GM23338 (cell line): ENCODE results near the gene BMF. TPM values are rescaled to one million over a fixed set of nuclear protein-coding genes. Genes with fewer than 3 reads are reported as not detected.
A peak's percentile ranks its signal among the peaks of the same experiment; 100 is the strongest.
"Not testable (repeated sequence)": the region's sequence is repeated elsewhere in the genome, so short reads cannot be mapped to it uniquely, and the experiment has no call there.

ENCODE experiments used
- ATAC-seq: fragments of 200-7000 bp; cut with Tn5 transposase; 3 replicates; pipeline ENCODE4 v1.9.1; 2020
- DNase-seq: peaks from one replicate; pipeline ENCODE4 v3.0.0-alpha.2; 2015; ENCODE audit warnings: low spot score
- H2AFZ ChIP-seq: fragments of 200-600 bp; sonication (generic); 2 replicates; pipeline ENCODE4 v1.8.0; 2016; ENCODE audit warnings: antibody characterized with exemption, mild to moderate bottlenecking, moderate library complexity
- H3F3A ChIP-seq: fragments of 200-600 bp; sonication (generic); replicated peaks from 2 replicates; pipeline ENCODE4 v1.8.0; 2017; ENCODE audit warnings: antibody characterized with exemption, mixed run types, low read depth
- H3K27ac ChIP-seq: fragments of 200-600 bp; sonication (generic); 2 replicates; pipeline ENCODE4 v1.6.1; 2016; ENCODE audit warnings: low read depth
- H3K27me3 ChIP-seq: fragments of 200-600 bp; sonication (generic); 2 replicates; pipeline ENCODE4 v1.8.0; 2016; ENCODE audit warnings: mild to moderate bottlenecking, mixed run types, moderate library complexity; ENCODE audit not compliant: insufficient read depth
- H3K36me3 ChIP-seq: fragments of 200-600 bp; sonication (generic); 2 replicates; pipeline ENCODE4 v1.8.0; 2016; ENCODE audit warnings: mild to moderate bottlenecking; ENCODE audit not compliant: insufficient read depth
- H3K4me1 ChIP-seq: fragments of 200-600 bp; sonication (generic); 2 replicates; pipeline ENCODE4 v1.8.0; 2016; ENCODE audit warnings: mild to moderate bottlenecking, moderate library complexity; ENCODE audit not compliant: insufficient read depth
- H3K4me2 ChIP-seq: fragments of 200-600 bp; sonication (generic); 2 replicates; pipeline ENCODE4 v1.7.1; 2017; ENCODE audit warnings: mixed run types
- H3K4me3 ChIP-seq: fragments of 200-600 bp; sonication (generic); 2 replicates; pipeline ENCODE4 v1.6.1; 2016; ENCODE audit warnings: mixed run types
- H3K79me2 ChIP-seq: fragments of 200-600 bp; sonication (generic); replicated peaks from 2 replicates; pipeline ENCODE4 v1.8.0; 2017; ENCODE audit warnings: mild to moderate bottlenecking; ENCODE audit not compliant: insufficient read depth
- H3K9me2 ChIP-seq: fragments of 200-600 bp; sonication (generic); 2 replicates; pipeline ENCODE4 v1.8.0; 2017; ENCODE audit not compliant: insufficient read depth
- H4K20me1 ChIP-seq: fragments of 200-600 bp; sonication (generic); replicated peaks from 2 replicates; pipeline ENCODE4 v1.8.0; 2017; ENCODE audit warnings: mild to moderate bottlenecking; ENCODE audit not compliant: insufficient read depth
- H3K27ac Mint-ChIP-seq: 2 replicates; pipeline ENCODE4 v1.8.0; 2020; ENCODE audit warnings: inconsistent platforms, mild to moderate bottlenecking, moderate library complexity, mixed read lengths
- H3K27me3 Mint-ChIP-seq: 3 replicates; pipeline ENCODE4 v1.8.0; 2022; ENCODE audit warnings: low read depth, mild to moderate bottlenecking, moderate library complexity, mixed read lengths, inconsistent platforms; ENCODE audit not compliant: insufficient read depth, poor library complexity
- H3K36me3 Mint-ChIP-seq: 3 replicates; pipeline ENCODE4 v1.8.0; 2021; ENCODE audit warnings: low read depth, mild to moderate bottlenecking, inconsistent platforms, moderate library complexity, mixed read lengths
- H3K4me1 Mint-ChIP-seq: 3 replicates; pipeline ENCODE4 v1.8.0; 2020; ENCODE audit warnings: mild to moderate bottlenecking, inconsistent platforms, mixed read lengths
- H3K4me3 Mint-ChIP-seq: 3 replicates; pipeline ENCODE4 v1.8.0; 2021; ENCODE audit warnings: moderate library complexity, mild to moderate bottlenecking, inconsistent platforms, mixed read lengths
- H3K9me3 Mint-ChIP-seq: 3 replicates; pipeline ENCODE4 v1.8.0; 2020; ENCODE audit warnings: moderate library complexity, mild to moderate bottlenecking, inconsistent platforms, mixed read lengths
- polyA plus RNA-seq: library from polyadenylated mRNA; unstranded; fragments of >200 nt; fragmentation: Nextera tagmentation; extraction: Ambion mirVana; gene quantifications from 2 replicates; pipeline ENCODE4 v1.2.1, GENCODE V29; 2016
- total RNA-seq: library from RNA; depleted of rRNA; stranded (reverse); fragments of >200 nt; shearing (Covaris generic); gene quantifications from 2 replicates; pipeline ENCODE4 v1.2.3, GENCODE V29; 2014

Gene BMF
- total and polyA plus RNA-seq, 2 experiments from 2014 or later: 2.0 to 20.3 TPM

DNA sequence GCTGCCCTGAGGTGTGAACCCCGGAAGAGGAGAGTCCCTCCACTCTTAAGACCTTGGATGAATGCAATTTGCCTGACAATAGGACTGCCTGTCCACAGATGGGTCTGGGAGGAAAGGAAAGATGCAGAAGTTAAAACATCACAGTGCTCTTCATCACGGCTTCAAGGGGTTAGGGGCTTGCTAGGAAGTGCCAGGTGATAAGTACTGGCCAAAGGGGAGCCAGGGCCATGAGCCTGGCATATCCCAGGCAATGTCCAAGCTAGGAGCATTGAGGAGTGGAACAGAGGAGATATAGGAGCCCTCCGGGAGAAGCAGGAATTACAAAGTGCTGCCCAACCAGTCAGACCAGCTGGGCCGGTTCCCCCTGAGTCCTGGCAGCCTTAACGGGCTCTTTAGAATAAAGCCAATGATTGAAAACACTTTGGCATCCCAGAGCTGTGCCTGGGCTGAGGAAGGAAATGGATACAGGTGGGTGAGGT lies 16.2 kb upstream of the BMF start:
- Mint-ChIP-seq H3K4me3 (peak overlapping the region; percentile 61), H3K27ac (peak overlapping the region; percentile 88), H3K4me1 (peaks cover 39% of the 10 kb centered on the region)
- H3K27ac ChIP-seq, H4K20me1 ChIP-seq, H3K27me3 Mint-ChIP-seq, H3K9me2 ChIP-seq, H3F3A ChIP-seq, H2AFZ ChIP-seq, H3K79me2 ChIP-seq, H3K36me3 ChIP-seq, H3K27me3 ChIP-seq, H3K9me3 Mint-ChIP-seq, H3K36me3 Mint-ChIP-seq: not testable (repeated sequence)
- DNase-seq (peak; percentile 57), ATAC-seq (peak; percentile 91)
- H3K4me2 ChIP-seq: peak overlapping the region; percentile 70
- H3K4me3 ChIP-seq: peak overlapping the region; percentile 28; the same call in 1 of the 2 replicates
- peaks cover 29% of the 10 kb centered on the region for H3K4me1 ChIP-seq

DNA sequence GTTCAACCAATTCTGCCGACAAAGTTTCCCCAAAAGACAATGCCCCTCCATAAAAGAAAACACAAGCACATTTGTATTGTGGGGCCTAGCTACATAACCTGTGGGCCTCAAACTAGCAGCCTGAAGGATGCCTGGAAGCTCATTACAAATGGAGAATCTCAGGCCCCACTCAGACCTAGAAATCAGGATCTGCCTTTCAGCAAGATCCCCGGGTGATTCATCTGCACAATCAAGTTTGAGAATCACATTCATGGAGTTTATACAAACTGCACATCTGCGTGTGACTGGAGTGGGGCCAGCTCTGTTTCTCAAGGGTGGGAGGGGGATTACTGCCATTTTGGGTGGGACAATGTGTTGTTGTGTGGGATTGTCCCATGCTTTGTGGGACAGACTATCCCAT lies 15.7 kb upstream of the BMF start:
- H3K4me3 Mint-ChIP-seq, H3K9me3 Mint-ChIP-seq, H3K9me2 ChIP-seq, H3K79me2 ChIP-seq, H2AFZ ChIP-seq, H3K36me3 ChIP-seq, H4K20me1 ChIP-seq, DNase-seq, H3K36me3 Mint-ChIP-seq, H3K27me3 ChIP-seq, H3K27me3 Mint-ChIP-seq, ATAC-seq, H3F3A ChIP-seq, H3K27ac ChIP-seq: not testable (repeated sequence)
- Mint-ChIP-seq H3K27ac (peak overlapping the region; percentile 88; the same call in 1 of the 2 replicates), H3K4me1 (peaks cover 39% of the 10 kb centered on the region)
- Histone ChIP-seq H3K4me3 (peak overlapping the region; percentile 5; the same call in 1 of the 2 replicates), H3K4me1 (peaks cover 29% of the 10 kb centered on the region), H3K4me2 (peak overlapping the region; percentile 70)

DNA sequence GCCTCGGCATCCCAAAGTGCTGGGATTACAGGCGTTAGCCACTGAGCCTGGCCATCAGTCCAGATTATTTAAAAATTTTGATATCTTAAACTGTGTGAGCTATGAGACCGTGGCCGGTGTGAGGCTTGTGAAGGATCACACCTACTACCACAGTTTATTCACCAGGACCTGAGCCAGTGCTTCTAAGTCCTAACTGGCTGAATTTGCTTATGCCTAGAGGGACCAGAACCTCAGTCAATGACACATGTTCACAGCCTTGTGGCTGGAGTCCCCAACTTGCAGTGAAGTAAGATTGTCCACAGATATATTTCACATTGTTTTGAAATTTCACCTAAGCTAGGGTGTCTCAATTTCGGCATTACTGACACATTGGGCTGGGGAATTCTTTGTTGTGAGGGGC lies 15.2 kb upstream of the BMF start:
- H3K27me3 ChIP-seq, H3K79me2 ChIP-seq, H3F3A ChIP-seq, H3K36me3 Mint-ChIP-seq, ATAC-seq, H3K4me3 Mint-ChIP-seq, H3K27ac ChIP-seq, H3K36me3 ChIP-seq, H4K20me1 ChIP-seq, H3K4me3 ChIP-seq, H3K27me3 Mint-ChIP-seq, H3K9me3 Mint-ChIP-seq, H3K4me2 ChIP-seq, H3K9me2 ChIP-seq, H2AFZ ChIP-seq, DNase-seq: not testable (repeated sequence)
- H3K4me1 ChIP-seq: peaks cover 29% of the 10 kb centered on the region
- peak overlapping the region; percentile 88; the same call in 1 of the 2 replicates for H3K27ac Mint-ChIP-seq
- peaks cover 39% of the 10 kb centered on the region for H3K4me1 Mint-ChIP-seq

DNA sequence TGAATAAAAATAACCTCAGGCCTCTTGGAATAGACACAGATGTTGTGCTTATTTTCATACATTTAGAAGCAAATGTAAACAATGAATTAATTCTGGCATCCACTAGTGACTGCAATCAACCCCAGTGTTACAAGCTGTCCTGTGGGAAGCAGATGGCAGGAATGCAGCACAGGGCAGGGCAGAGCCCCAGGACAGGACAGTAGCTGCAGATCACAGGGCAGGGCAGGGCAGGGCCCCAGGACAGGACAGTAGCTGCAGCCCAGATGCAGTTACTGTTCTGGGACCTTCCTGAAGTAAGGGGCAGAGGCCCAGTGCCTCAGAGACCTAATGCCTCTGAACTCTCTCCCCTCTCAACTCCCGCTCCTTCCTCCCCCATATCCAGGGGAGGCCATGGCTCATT lies 14.3 kb upstream of the BMF start:
- not testable (repeated sequence) for H3K27me3 Mint-ChIP-seq, H3K27me3 ChIP-seq, ATAC-seq, H3K9me3 Mint-ChIP-seq, H3K36me3 Mint-ChIP-seq, H3F3A ChIP-seq, H3K27ac ChIP-seq, H3K4me3 Mint-ChIP-seq, H3K9me2 ChIP-seq, H3K79me2 ChIP-seq, H3K4me3 ChIP-seq, H3K36me3 ChIP-seq, DNase-seq, H4K20me1 ChIP-seq
- Mint-ChIP-seq H3K4me1 (peaks cover 39% of the 10 kb centered on the region), H3K27ac (0 out of 2 replicates have a peak overlapping the region, but pooled peaks have one; percentile 72)
- Histone ChIP-seq H3K4me2 (0 out of 2 replicates have a peak overlapping the region, but pooled peaks have one; percentile 20), H3K4me1 (peaks cover 29% of the 10 kb centered on the region), H2AFZ (peak overlapping the region; percentile 86)
